COLO668 (cell line): Measurements from ENCODE around the gene ZSCAN5A.
"Not testable (repeated sequence)": the region's sequence is repeated elsewhere in the genome, so short reads cannot be mapped to it uniquely, and the experiment has no call there.

ENCODE experiments used
- DNase-seq: peaks from one replicate; lab custom pipeline; 2025; ENCODE audit not compliant: unreplicated experiment; lab: John Stamatoyannopoulos, UW

ZSCAN5A gene

DNA sequence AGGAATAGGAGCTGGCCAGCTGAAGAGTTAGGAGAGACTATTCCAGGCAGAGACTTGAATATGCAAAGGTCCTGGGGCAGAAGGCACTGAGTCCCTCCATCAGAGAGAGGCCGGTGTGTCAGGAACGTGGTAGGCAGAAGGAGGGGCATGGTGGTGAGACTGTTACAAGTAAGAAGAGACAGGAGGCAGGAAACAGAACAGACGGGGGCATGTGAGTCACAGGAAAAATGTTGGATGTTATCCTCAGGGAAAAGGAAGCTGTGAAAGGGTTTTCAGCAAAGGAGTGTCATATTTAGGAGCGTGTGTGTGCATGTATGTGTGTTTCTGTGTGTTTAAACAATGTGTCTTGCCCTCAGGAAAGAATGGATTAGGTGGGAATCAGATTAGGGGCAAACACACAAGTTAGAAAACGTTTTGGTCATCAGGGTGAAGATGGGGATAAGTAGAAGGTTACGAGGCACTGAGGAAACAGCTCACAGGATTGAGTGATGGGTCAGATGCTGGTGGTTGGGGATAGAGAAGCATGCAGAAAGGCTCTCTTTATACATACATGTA lies 41.0 kb downstream of the ZSCAN5A start:
- DNase-seq, result no peak

DNA sequence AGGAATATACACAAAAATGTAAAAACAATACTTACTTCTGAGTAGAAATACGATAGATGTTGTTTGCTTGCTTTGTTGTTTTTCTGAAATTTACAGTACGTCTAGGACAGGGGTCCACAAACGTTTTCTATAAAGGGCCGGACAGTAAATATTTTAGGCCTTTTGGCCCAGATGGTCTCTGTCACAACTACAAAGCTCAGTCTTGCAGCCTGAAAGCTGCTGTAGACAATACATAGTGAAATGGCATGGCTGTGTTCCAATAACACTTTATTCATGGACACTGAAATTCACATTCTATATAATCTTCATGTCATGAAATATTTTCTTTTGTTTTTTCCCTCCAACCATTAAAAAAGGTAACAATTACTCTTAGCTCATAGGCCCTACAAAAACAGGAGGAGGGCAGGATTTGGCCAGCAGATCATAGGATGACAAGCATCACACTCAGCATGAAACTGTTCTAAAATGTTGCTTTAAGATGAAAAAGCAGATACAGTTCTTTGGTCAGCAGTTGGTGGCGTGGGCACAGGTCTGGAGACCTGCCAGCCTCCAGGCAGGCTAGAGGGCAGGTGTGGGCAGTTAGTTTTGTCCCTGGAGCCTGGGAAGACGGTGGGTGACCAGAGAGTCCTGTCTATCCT lies 42.4 kb downstream of the ZSCAN5A start, which contains the start of gene EDDM13:
Gene EDDM13 (plus strand): TSS at position 588 of the 638 bp plus-strand sequence. CDS start 87 bp downstream, outside the sequence.
- DNase-seq, result no peak

DNA sequence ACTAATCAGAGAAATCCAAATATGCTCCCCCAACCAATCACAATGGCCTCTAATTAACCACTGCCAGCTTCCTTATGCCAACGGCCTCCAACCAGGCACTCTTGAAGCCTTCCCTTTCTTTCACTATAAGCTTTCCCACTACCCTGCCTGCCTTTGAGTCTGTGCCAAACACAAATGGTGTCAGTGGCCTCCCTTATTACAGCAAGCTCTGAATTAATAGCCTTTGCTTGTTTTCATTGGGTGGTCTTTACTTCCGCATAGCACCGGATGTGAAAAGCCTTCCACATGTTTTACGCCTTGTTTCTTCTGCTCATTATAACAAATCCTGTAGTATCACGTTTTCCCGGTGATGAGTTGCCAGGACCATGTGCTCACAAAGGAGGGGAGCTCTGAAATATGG lies 43.5 kb downstream of the ZSCAN5A start:
- DNase-seq, result no peak

DNA sequence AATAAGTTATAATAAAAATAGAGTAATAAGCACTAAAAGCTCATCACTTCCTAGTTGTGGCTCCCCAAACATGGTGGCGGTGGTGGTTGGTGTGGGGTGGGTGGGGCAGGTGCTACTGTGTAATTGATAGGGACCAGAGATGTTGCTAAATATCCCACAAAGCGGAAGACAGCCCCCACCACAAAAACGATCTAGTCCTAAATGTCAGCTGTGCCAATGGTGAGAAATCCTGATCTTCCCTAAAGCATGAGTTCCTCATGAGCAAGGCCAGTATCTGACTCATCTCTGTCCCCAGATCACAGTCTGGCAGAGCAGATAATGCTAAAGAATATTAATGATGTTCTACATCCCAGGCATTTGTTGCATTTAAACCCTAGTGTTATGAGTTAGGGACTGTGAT lies 44.0 kb downstream of the ZSCAN5A start:
- DNase-seq, result no peak

DNA sequence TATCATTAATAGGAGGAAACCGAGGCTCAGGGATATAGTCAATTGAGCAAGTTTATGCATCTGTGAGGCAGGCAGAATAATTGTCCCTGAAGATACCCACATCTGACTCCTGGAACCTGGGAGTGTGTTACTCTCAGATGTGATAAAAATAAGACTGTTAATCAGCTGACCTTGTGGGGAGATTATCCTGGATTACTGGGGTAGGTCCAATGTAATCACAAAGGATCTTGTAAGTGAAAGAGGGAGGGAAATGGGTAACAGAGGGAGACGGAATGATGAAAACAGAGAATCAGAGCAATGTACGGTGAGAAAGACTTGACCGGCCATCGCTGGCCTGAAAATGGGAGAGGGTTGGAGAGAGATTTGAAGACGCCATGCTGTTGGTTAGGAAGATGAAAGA lies 45.3 kb downstream of the ZSCAN5A start:
- DNase-seq, result no peak

DNA sequence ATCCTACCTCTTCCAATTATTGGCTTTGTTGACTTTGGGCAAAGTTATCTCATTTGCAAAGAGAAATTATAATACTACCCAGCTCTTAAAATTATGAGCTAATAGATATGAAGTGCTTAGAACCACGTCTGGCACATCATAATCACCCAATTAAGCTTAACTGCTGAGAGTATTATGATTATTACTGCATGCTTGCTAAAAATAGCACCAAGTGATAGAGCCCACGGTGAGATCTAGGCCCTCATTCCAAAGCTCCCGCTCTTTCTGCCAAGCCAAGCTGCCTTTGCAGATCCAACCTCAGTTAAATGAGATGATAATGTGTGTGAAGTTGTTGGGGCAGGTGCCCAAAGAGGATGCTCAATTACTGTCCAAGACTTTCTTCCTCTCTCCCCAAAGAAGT lies 48.6 kb downstream of the ZSCAN5A start:
- DNase-seq, result no peak

DNA sequence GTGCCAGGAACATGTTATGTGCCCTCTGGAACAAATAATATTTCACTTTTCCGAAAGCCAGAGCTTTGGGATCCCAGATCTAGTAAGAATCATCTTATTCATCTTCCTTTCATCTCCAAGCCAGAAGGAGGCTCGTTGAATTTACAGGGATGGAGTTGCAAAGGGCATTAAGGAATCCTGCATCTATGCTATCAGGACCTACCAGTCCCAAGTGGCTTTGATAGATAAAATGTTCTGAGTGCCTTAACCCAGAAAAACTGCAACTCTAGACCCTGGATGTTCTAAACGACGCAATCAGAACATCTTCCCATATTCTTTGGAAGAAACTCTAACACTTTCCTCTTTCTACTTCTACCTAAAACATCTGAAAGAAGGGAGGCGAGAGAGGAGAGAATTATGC lies 51.3 kb downstream of the ZSCAN5A start:
- DNase-seq, result no peak

DNA sequence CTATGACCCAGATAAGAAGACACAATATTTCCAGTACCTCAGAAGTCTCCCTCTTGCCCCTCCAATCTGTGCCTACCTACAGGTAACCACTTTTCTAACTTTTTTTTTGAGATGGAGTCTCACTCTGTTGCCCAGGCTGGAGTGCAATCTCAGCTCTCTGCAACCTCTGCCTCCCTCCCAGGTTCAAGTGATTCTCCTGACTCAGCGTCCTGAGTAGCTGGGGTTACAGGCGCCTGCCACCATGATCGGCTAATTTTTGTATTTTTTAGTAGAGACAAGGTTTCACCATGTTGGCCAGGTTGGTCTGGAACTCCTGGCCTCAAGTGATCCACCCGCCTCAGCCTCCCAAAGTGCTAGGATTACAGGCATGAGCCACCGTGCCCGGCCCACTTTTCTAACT lies 52.7 kb downstream of the ZSCAN5A start:
- DNase-seq, result not testable (repeated sequence)

DNA sequence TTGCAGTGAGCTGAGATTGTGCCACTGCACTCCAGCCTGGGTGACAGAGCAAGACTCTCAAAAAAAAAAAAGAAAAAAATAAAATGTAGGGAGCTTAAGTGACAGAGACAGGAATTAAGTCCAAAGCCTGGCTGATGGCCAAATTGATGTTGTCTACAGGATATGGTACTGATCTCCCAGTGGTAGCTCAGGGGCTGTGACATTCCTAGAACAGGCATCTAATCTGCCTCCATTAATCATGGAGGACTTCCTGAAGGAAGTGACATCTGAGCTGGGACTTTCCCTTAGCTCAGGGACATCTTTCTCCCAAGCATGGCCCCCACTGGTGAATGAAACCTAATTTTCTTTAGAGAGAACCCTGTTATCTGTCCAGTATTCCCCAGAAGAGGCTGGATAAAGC lies 53.5 kb downstream of the ZSCAN5A start:
- no peak for DNase-seq

DNA sequence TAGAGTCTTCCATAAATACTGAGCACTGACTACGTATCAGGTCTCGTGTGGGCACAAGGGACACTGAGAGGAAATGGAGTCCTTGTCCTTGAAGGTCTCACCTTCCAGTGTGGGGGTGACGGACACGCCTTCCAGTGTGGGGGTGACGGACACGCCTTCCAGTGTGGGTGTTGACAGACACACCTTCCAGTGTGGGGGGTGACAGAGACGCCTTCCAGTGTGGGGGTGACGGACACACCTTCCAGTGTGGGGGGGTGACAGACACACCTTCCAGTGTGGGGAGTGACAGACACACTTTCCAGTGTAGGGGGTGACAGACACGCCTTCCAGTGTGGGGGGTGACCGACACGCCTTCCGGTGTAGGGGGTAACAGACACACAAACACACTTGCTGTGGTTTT lies 56.4 kb downstream of the ZSCAN5A start:
- DNase-seq, result no peak

DNA sequence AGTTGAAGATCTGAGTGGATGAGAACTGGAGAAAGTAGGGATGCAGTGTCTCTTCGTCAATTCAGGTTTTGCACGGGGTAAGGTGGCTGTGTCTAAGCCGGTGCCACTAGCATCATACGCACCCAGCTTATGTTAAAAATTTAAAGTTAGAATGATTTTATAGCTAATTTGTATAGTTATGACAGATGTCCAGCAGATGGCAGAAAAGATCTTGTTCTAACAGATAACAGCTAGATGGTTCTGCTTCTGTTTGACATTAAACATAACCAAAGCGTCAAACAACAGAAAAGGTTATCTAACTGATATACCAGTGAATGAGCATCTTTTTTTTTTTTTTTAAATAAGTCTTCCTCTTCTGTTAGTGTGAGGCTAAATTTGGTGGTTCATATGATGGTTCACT lies 60.9 kb downstream of the ZSCAN5A start:
- no peak for DNase-seq

DNA sequence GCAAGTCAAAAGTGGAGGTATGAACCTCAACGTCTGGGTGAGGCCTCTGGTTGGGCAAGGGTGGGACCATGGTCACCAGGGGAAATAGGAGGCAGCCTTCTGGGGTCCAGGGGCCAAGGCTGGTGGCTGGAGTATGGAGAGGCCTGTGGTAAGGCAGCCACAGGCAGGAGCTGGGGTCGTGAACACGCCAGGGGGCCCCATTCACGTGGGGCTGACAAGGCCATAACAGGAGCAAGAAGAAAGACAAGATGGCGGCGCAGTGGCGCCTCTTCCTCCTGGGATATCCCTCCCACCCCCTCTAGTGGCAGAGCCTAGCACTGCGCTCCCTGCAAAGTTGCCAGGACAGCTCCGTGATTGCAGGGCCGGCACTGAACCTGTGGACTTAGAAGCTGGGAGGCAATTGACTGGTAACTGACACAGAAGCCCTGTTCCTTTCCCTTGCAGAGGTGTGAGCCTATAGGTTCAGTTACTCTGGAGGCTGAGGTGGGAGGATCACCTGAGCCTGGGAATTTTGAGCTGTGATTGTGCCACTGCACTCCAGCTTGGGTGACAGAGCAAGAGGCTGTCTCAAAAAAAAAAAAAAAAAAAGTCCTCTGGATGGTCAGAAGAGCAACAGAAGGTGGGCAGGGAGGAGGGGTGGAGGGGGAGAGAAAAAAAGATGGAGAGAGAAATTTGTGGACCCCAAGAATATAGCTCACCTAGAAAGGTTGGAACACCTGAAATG lies 61.8 kb downstream of the ZSCAN5A start:
- DNase-seq, result peak; percentile 63

DNA sequence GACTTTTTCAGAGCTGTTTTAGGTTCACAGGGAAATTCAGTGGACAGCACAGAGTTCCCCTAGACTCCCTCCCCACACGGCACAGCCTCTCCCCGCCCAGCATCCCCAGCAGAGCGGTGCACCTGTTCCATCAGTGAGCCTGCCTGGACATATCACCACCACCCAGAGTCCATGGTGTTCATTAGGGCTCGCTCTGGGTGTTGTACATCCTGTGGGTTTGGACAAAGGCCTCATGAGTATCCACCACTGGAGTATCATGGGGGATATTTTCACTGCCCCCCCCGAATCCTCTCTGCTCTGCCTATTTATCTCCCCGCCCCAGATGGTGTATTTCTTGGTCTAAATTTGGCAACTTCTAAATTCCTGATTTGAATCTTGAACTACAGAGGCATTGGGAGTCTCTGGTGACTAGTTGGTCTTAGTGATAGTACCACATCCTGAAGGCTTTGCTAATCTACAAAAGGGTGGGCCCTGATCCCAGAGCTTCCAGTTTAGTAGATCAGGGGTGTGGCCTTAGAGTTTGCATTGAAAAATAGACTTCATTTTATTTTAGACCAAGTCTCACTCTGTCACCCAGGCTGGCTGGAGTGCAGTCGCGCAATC lies 65.8 kb downstream of the ZSCAN5A start:
- not testable (repeated sequence) for DNase-seq

DNA sequence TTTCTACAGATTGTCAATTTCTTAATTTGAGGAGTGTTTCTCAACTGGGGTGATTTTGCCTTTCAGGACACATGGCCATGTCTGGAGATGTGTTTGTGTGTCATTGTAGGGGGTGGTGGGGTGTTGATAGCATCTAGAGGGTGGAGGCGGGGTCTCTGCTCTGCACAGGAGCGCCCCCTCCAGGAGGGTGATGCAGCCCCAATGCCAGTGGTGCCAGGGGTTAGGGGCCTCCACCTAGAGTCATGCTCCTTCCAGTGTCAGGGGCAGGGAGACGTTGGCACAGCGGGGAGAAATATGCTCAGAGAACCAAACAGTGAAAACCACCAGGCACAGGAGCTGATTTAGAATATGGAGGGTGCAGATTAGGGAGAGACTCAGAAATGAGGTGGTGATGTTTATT lies 68.9 kb downstream of the ZSCAN5A start:
- DNase-seq, result not testable (repeated sequence)

DNA sequence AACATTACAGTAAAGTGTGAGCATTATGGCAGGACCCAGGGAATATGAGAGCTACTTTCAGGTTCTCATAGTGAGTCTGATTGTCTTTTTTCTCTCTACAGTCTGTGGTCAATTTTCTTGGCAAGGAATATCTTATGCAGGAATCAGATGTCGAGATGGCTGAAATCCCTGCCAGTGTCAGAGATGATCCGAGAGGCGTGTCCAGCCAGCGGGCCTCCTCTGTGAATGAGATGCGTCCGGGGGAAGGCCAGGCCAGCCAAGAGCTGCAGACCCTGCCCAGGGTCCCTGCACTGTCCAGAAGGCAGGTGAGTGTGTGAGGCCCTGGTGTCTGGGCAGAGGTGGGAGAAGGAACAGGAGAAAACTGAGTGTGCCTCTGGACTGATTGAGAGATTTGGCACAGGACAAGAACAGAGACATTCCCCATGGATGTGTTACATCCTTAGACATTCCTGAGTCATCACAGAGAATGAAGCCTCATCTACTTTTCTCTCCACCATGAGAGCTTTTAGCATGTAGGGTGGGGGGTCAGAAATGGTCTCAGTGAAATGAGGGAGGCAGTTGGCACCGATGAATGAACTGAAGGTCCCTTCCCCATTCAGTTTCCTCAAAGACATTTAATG lies 69.4 kb downstream of the ZSCAN5A start:
- no peak for DNase-seq

DNA sequence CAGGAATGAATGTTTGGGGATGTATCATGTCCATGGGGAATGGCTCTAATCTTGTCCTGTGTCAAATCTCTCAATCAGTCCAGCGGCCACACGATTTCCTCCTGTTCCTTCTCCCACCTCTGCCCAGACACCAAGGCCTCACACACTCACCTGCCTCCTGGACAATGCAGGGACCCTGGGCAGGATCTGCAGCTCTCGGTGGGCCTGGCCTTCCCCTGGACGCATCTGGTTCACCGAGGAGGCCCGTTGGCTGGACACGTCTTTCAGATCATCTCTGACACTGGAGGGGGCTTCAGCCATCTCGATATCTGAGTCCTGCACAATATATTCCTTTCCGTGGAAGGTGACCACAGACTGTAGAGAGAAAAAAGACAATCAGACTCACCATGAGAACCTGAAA lies 91.2 kb downstream of the ZSCAN5A start:
- no peak for DNase-seq

DNA sequence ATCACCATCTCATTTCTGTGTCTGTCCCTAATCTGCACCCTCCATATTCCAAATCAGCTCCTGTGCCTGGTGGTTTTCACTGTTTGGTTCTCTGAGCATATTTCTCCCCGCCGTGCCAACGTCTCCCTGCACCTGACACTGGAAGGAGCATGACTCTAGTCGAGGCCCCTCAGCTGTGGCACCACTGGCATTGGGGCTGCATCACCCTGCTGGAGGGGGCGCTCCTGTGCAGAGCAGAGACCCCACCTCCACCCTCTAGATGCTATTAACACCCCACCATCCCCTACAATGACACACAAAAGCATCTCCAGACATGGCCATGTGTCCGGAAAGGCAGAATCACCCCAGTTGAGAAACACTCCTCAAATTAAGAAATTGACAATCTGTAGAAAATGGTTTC lies 91.7 kb downstream of the ZSCAN5A start:
- DNase-seq, result no peak

DNA sequence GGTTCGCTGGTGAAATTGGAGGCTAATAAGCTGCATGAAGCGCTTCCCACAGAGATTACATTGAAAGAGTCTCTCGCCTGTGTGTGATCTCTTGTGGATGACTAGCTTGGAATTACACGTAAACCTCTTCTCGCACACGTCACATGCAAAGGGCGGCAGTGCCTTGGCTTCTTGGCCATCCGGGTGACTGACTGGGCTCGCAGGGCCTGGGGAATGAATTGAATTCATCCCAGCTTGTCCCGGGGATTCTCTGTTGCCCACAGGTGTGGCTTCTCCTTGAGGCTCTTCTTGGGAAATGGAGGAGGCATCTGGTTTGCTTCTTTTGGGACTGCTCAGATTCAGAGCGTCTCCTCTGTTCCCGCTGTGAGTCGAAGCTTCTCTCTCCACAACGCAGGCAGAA lies 92.8 kb downstream of the ZSCAN5A start:
- no peak for DNase-seq

DNA sequence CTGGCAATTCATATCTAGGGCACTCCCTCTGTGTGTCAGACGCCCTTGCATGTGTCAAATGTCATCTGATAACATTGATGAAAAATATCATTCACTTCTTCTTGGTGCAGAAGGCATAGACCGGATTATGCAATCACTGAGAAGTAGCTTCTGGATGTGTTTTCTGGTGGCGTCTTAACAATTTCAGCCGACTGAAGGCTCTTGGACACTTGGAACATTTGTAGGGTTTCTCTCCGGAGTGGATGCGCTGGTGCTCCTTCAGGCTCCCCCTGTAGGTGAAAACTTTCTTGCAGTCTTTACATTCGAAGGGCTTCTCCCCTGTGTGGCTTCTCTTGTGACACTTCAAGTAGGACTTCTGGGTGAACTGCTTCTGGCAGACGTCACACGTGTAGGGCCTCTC lies 93.2 kb downstream of the ZSCAN5A start:
- peak; percentile 1 for DNase-seq

DNA sequence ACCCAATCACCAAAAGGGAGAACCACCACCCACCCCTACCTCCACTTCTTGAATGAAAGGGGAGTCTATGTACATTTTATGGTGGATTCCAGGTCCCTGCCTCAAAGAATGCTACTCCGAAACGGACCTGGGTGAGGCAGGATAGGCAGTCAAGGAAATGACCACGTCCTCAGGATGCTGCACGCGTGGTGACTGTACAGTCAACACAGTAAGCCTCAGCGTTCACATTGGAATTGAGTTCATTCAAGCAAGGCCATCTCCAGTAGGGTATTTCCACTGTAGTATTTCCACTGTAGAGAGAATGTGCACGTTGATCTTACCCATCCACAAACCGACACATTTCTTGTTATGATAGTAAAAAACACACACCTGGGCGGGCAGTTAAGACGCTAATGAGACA lies 95.7 kb downstream of the ZSCAN5A start:
- no peak for DNase-seq

DNA sequence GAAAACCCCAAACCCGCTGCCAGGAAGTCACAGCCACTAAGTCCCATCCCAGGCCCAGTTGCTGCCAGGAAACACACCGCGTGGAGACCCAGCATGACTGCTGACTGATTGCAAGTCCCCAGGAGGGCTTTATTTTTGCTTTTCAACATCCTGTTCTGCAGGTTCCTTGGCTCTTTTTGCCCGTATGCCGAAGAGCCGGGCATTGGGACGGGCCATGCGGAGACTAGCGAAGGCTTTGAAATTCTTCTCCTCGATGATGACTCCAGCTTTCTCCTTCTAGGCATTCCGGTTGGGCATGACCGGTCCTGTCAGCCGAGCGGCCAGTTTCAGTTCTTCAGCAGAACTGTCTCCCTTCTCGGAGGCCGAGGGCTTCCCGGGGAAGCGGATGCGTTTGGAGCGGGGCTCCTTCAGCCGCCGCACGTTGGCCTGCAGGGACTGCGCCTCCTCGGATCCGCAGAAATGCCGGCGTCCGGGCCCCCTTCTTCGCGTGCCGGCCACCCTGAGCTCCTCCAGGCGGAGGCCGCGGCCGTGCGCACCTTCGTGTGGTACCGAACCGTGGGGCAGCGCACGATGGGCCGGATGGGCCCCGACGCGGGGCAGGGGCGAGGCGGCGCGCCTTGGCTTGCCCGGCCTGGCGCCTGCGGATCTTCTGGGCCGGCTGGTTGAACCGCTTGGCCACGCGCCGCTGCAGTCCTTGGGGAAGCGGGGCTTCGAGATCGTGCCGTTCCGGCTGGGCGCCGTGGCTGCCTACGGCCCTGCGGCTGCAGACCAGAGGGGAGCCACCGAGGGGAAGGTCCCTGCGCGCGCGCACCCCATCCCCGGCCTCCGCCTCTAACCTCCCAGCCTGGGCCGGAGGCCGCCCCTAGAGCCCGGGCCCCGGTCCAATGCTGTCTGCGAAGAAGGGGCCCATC lies 97.3 kb downstream of the ZSCAN5A start:
- peak; percentile 33 for DNase-seq
